Measurements from ENCODE around the gene GNG5.
"Not testable (repeated sequence)": the region's sequence is repeated elsewhere in the genome, so short reads cannot be mapped to it uniquely, and the experiment has no call there.

GNG5 gene

DNA sequence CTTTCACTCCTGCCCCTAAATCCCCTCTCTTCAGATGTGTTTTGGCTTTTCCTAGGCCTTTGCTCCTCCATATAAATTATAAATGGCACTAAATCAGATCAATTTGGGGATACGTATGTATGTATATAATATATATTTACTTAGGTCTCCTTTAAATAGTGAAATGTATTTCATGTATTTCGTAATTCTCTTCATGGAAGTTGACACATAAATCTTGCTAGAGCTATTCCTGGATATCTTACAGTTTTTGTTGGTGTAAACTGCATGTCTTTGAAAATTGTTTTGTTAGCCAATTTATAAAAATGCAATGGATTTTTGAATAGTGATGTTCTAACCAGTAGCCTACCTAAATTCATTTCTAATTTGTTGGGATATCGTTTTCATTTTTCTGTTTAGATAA, 18.3 kb downstream of the GNG5 start:
- no peak for FAIRE-seq

- FAIRE-seq = no peak
Measured at GRCh38 chr1:84481317-84481716, 25.1 kb downstream of the GNG5 start.

DNA sequence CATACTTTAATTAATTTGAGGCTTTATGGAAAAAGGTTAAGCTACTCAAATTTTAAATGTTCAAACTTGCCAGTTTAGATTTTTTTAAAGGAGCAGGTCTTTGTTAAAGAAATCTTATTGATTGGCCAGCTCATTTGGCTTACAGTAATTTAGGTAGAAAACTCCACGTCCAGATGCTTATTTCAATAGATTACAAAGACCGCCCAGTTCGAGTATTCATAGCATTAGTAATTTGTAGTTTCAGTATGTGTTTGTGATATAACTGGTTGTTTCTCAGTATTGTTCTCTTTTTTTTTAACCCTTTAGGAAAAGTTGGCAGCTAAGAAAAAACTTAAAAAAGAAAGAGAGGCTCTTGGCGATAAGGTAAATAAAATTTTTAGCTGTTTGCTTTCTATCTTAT, 25.7 kb downstream of the GNG5 start:
- FAIRE-seq = no peak

DNA sequence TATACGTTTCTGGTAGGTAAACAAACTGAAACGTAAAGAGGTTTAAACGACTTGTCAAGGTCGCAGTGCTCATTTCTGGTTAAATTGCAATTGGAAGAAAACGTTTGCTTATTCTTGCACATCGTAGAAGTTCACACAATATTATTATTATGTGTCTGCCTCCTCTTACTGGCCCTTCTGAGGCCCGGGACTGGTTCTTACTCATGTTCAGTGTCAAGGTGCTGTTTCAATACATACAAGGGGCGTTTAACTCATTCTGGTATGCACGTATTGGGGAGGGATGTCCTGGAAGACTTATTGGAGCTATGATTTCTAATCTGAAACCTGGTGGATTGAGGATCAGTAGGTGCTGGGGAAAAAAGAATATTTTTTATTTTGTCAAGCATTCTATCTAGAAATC, 26.4 kb downstream of the GNG5 start:
- FAIRE-seq = no peak

- no peak for FAIRE-seq
Measured at GRCh38 chr1:84478876-84479868, 27.2 kb downstream of the GNG5 start, which contains the start of gene RPF1. Gene RPF1, plus strand, starts transcription at chr1:84479266. Its CDS starts 16 bp downstream, at chr1:84479282.

- no peak for FAIRE-seq
Measured at GRCh38 chr1:84476225-84476624, 30.2 kb downstream of the GNG5 start.

- no peak for FAIRE-seq
Measured at GRCh38 chr1:84467298-84467697, 39.1 kb downstream of the GNG5 start.

- FAIRE-seq = no peak
Measured at GRCh38 chr1:84462118-84462517, 44.3 kb downstream of the GNG5 start.

- FAIRE-seq = no peak
Measured at GRCh38 chr1:84452436-84452835, 53.9 kb downstream of the GNG5 start.

- no peak for FAIRE-seq
Measured at GRCh38 chr1:84450910-84451309, 55.5 kb downstream of the GNG5 start.

- FAIRE-seq = not testable (repeated sequence)
Measured at GRCh38 chr1:84448704-84449103, 57.7 kb downstream of the GNG5 start.

Data from endometrium (tissue), 2 donors.